HG03025 (cell line): ENCODE results near the gene EIF2B2.

Experiments
- ATAC-seq: cut with Tn5 transposase; IDR thresholded peaks from one replicate; pipeline ENCODE4 v1.9.1; 2021; ENCODE audit warnings: mild to moderate bottlenecking, moderate library complexity; ENCODE audit not compliant: unreplicated experiment, low FRiP score

Gene EIF2B2

DNA sequence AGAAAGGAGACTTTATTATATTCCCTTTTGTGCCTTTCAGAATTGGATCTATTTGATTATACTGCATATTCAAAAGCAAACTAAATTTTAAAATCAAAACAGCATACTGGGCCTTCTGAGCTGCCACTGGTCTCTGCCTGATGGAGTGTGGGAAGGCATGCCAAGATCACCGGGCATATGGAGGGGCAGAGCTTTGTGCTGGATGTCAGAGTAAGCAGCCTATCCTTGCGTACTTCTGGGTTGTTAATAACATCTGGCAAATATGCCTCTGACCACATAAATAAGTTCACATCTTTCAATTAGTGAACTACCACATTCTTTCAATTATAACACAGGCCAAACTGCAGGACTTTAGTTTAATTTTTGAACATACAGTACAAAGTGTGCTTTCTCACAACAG is 30.2 kb downstream of the EIF2B2 start:
- ATAC-seq = no peak

DNA sequence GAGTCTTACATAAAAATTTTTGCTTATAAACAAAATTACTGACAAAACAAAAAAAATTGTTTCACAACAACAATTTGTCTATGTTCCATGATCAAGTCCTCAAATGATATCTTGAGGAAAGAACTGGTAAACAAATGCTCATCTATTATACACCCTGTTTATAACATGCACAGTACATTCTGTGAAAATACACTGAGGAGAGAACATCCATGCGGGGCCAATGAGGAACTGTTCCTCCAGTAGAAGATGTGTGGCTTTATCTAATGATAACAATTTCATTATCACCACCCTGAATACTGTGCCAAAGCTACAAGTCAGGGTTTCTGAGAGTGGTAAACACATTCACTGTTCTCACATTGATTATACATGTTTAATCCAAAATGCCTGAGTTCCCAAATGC is 37.8 kb downstream of the EIF2B2 start:
- ATAC-seq = no peak

DNA sequence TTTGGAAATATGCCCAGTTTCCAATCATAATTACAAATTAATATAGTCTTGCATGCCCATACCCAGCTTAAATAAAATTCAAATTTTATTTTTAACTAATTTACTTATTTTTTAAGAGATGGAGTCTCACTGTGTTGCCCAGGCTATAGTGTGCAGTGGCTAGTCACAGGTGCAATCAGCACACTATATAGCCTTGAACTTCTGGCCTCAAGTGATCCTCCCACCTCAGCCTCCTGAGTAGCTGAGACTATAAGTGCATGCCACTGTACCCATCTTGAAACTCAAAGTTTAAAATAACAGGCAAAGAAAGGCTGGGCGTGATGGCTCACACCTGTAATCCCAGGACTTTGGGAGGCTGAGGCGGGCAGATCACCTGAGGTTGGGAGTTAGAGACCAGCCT is 38.2 kb downstream of the EIF2B2 start:
- ATAC-seq = no peak

DNA sequence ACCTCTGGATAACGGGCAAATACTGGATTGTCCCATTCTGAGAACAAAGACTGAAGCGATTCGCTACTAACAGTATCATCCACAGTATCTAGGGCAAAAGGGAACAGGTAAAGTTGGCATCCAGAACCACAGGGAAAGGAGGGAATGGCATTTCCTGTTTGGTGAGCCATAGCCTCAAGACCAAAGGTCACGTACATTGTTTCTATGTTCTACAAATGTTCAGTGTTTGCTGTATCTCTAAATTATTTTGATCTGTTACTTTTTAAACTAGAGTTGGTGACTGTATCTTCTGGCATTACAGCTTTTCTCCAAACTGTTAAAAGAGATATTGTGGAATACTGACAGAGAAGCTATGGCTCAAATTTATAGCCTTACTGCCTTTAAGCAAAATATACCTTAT is 38.9 kb downstream of the EIF2B2 start:
- ATAC-seq = no peak

DNA sequence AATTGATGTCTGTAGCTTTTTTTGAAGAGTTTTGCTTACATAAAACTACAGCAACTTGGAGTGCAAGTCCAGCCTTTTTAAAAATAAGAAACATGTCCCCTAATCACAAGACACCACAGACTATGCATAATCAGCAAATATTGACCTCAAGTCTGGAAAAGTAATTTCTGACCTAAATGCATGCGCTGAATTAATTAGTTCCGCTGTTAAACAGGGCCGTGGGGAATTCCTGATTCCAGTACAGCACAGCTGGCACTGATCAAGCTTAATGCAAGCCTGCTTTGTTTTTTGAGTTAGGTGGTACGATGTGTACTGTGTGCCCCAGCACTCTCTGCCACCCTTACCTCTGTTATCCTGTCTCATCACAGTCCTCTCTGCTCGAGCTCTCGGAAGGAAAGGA is 39.3 kb downstream of the EIF2B2 start:
- ATAC-seq = no peak

DNA sequence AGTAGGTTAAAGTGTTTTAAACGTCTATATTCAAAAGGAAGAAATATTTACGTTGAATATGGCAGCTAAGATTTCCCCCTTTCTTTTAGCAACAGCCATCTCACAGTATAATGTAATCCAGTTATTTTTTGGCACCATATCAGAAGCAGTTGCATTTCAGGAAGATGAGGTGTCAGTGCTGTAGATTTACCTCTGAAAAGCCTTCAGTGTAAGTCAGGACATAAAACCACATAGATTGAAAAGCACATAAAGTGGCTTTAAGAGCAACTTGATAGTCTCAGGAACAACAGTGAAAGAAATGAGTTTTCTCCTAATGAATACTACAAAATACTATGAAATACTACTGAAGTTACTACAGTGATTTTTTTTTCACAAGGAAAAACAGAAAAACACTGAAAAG is 41.6 kb downstream of the EIF2B2 start:
- ATAC-seq = no peak

DNA sequence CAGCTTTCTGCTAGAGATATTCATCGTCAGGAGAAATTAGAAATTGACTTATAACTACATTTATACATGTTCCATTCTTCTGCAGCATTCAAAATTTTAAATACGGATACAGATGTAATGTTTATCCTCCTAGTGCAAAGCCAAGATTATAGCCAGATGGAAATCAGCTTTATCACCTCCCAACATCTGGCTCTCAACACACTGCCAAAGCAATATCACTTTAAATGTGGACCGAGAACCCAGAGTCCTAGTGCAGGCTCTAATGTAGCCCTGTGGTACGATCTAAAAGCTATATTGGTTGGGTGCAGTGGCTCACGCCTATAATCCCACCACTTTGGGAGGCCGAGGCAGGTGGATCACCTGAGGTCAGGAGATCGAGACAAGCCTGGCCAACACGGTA is 42.0 kb downstream of the EIF2B2 start:
- ATAC-seq = no peak

DNA sequence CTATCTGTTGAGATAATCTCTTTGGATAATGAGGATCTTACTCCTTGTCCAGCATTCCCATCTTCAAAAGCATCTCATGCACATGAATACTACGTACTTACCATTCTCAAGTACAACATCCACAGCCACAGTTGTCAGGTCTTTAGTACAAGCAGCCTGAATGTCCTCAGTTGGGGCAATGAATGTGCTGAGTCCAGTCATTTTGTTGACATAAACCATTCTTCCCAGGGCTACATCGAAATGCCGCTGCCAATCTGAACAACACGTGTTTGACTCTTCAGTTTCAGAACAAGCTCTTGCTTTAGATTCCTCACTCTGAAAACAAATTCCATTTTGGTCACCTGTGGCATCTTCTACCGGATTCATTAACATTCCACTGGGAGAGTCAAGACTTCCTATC is 43.6 kb downstream of the EIF2B2 start:
- ATAC-seq = no peak

DNA sequence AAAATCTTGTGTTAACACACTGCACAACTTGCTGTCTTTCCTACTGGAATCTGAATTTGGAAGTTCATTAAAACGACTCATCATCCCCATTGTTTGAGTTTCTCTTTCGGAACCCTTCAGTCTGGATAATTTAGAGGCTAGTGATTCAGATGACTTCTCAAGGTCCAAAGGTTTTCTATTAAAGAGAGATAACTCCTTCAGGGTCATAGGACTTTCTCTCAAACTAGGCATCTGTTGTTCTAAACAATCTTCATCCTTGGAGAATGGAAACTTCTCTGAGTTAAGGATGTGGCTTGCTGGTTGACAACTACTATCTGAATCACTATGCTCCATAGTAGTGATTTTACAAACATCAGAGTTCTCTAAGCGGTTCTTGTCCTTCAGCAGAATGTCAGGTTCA is 44.2 kb downstream of the EIF2B2 start:
- no peak for ATAC-seq

DNA sequence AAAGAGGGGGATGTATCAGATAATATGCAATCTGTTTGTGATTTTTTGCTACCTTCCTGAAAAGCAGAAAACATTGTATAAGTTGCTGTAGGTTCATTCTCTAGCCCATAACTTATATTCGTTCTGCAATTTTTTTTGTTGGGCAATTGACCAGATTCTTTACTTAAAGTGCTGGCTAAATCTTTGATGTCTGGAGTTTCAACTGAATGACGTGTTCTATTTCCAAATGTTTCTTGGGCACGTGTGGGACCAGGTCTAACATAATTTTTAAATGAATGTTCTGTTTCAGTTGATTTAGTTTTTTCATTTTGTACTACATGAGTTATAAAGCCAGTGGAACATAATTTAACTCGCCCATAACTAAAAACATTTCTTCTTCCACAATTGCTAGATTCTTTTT is 44.8 kb downstream of the EIF2B2 start:
- no peak for ATAC-seq

DNA sequence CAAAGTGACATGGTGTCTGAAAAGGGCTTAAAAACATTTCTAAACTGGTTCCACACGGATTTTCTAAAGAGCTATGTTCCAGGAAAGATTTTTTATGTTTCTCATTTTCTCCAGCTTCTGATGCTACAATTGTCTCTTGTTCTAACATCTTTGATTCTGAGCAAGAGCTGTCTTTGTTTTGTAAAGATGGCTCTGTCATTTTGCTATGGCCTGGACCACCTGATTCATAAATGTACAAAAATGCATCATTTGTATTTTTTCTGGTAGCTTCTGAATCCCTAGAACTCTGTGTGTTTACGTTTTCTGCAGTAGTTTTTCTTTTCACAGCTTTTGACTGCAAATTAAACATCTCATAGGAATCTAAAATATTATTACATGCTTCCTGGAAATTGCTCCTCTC is 45.4 kb downstream of the EIF2B2 start:
- ATAC-seq = no peak

DNA sequence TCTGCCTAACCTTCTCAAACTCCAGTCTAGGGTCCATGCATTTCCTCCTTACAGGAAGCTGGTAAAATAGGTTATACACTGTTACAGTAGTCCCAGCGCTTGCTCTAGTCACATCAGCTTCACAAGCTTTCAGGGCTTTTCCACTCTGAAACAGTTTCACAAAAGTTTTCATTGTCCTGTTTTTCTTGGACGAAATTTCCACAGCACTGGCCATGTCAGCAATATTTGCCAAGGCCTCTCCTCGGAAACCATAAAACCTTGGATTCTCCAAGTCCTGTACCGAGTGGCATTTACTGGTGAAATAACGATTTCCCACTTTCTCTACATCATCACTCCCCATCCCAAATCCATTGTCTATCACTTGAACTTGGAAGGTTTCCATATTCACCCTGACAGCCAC is 46.4 kb downstream of the EIF2B2 start:
- ATAC-seq = no peak

DNA sequence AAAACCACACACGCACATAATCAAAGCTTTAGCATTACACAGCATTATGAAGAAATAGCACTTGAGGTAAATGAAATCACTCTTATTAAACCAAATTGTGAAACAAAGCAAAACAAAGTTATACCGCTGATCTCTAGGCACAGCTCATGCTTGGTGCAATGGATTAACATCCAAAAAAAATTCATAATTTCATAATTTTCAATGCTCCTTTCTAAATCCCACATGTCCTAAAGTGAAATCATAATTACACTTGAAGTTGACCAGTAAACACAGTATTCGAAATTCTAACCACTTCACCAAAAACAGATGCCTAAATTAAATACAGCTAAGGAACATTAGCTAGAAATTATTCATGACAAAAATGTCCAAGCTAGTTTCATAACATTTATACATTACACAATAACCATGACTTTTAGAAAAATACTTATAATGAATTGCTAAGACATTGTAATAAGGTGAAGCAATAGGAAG is 47.0 kb downstream of the EIF2B2 start:
- no peak for ATAC-seq

DNA sequence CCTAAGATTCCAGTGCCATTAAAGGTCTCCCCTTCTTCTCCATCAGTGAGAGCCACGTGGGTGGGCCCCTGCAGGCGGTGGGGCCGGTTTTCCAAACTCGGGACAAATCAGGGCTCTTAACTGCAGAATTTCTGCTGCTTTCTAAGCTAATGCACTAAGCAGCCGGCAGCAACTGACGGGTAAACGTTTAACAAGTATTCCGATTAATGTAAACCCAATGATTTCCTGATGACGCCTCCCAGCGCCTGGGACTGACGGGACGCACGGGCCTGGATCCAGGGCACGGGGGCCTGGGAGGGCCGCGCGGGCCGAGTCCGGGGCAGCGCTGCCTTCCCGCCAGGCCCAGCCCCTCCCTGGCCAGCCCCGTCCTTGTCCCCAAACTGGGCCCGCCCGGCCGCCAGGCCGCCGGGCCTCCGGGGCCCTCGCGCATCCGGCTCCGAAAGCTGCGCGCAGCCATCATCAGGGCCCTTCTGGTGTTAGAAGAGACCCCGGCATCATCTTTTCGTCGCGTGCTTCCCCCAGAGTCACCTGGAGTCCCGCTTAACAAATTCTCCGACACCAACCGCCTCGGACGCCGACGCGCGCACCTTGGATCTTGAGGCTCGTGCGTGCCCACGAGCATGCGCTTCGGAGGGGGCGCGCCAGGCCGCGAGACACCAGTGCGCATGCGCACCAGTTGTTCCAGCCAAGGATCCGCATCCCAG is 48.3 kb downstream of the EIF2B2 start, which contains the start of gene MLH3:
TSS of gene MLH3 (minus strand) at position 616 of the 704 bp plus-strand sequence. CDS start 1,812 bp downstream, outside the sequence.
- peak; percentile 69 for ATAC-seq

DNA sequence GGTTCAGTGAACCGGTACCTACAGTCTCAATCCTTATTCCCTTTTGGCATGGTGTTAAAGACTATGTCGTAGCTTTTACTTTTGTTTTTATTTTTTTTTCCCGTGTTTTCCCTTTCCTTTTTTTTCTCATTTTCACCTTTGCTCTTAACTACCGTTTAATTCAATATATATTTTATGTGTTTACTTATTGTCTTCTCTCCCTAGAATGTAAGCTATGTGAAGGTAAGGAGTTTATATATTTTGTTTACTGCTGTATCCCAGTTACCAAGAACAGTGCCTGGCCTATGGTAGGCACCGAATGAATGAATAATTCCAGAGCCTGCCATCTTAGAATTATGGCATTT is 48.8 kb downstream of the EIF2B2 start:
- ATAC-seq = no peak

DNA sequence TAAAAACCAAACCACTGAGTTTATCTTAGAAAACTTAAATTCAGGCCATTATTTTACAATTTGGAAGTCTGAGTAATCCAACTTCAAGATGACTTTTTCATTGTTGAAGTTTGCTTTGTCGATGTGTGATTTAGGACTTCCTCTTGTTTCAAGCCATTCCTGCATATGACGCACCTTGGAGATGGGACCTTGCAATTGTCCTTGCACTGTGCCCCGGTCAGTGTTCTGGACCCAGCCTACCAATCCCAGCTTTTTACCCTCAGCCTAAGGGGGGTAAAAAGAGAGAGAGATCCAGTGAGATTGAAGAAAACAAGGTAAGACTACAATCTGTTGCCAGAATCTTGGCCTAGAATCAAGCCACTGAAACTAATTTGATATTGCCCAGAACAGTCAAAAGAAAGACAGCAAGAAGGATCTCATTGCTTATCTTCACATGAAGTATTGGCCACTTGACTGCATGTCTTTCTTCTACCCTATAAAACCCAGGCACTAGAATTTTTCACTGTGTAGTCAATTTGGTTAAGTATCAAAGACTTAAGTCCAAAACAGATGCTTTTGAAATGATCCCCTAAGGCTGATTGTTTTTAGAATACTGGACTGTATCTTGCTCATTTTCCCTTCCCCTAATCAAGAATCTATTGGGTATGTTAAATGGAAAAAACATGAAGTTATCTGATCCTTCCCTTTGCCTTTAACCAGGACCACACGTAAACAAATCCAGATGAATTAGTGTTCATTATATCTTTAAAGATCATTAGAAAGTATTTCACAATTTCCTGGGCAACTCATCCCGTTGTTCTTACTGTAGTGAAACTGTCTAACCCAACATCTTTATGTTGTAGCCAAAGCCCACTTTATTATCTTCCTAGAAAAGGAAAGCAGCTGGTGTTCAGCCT is 50.9 kb downstream of the EIF2B2 start:
- ATAC-seq = no peak

DNA sequence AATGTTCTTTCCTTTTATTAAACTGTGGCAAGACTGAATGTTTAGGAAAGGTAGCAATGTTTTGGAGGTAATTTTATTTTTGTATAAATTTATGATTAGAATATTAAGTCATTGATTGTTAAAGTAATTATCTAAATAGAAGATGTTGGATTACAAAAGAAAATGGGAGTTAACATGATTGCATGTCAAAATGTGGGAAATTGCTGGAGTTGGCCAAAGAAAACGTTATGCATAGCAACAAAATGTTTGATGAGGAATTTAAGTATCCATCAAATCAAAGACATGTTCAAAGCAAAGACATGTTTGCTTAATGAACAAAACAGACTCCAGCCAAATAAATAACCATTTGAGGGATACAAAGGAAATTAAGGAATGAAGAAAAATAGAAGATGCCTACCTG is 51.7 kb downstream of the EIF2B2 start:
- no peak for ATAC-seq

DNA sequence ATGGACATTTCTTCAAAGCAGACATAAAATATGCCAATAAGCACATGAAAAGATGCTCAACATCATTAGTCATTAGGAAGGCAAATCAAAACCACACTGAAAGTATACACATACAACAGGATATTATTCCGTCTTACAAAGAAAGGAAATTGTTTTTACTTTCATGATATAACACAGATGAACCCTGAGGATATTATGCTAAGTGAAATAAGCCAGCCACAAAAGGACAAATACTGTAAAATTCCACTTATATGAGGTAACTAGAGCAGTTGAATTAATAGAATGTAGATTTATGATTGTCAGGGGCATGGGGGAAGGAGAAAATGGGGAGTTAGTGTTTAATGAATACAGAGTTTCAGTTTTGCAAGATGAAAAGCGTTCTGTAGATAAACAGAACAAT is 56.9 kb downstream of the EIF2B2 start:
- no peak for ATAC-seq

DNA sequence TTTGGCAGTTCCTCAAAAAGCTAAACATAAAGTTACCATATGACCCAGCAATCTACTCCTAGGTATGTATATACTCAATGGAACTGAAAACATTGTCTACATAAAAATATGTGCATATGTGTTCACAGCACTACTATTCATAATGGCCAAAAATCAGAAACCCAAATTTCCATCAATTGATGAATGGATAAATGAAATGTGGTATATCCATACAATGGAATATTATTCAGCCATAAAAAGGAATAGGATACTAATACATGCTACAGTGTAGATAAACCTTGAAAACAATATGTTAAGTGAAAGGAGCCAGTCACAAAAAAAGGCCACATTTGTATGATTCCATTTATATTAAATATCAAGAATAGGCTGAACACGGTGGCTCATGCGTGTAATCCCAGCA is 57.7 kb downstream of the EIF2B2 start:
- ATAC-seq = no peak
